Measurements from ENCODE around the gene PROZ.

PROZ gene

GRCh38 chr13:113186061-113186900 lies 27.8 kb downstream of the PROZ start:
- TF ChIP-seq, protein P1, sequence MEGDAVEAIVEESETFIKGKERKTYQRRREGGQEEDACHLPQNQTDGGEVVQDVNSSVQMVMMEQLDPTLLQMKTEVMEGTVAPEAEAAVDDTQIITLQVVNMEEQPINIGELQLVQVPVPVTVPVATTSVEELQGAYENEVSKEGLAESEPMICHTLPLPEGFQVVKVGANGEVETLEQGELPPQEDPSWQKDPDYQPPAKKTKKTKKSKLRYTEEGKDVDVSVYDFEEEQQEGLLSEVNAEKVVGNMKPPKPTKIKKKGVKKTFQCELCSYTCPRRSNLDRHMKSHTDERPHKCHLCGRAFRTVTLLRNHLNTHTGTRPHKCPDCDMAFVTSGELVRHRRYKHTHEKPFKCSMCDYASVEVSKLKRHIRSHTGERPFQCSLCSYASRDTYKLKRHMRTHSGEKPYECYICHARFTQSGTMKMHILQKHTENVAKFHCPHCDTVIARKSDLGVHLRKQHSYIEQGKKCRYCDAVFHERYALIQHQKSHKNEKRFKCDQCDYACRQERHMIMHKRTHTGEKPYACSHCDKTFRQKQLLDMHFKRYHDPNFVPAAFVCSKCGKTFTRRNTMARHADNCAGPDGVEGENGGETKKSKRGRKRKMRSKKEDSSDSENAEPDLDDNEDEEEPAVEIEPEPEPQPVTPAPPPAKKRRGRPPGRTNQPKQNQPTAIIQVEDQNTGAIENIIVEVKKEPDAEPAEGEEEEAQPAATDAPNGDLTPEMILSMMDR (IDR thresholded peaks at IDR 0.05; ENCODE audit: low read depth, low read length): no peak
- H3K4me3 ChIP-seq (ENCODE audit: low read depth, low read length): peak overlapping the region; percentile 42

GRCh38 chr13:113187263-113187669 lies 28.8 kb downstream of the PROZ start:
- TF ChIP-seq, protein P1 (IDR thresholded peaks at IDR 0.05; ENCODE audit: low read depth, low read length): no peak
- H3K4me3 ChIP-seq (ENCODE audit: low read depth, low read length): peak overlapping the region; percentile 42

DNA sequence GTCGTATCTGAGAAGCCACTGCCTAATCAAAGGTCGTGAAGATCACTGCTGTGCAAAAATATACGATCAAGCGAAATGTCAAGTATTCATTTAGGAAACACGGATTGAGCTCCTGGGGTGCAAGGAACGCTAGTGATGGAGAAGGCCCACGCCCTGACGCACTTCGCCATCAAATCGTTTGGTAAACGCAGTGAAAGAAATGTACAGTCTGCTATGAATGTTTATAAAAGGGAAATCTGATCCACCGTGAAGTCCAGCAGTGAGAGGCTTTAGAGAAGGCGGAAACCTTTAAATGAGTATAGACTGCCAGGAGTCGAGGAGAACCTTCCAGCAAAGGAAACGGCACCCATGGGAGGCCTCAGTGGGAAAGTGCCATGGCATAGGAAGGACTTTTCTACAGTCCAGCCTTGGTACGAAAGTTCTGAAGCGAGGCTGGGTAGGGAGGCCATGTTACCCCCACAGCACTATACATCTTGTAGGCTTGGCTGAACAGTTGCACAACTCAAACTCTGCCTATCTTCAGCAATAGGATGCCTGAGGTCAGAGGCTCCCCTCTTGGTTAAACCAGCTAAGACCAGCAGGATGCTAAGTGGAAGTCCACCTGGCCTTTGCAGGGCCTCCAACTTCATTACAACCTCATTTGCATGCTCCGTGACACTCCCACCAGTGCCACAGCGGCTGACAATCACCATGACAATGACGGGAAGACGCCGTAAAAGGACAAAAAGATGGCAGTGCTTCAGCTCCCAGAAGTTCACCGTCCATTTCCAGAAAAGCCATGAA lies 29.6 kb downstream of the PROZ start:
- TF ChIP-seq, protein P1 (IDR thresholded peaks at IDR 0.05; ENCODE audit: low read depth, low read length): no peak
- H3K4me3 ChIP-seq (ENCODE audit: low read depth, low read length): no peak overlapping the region

GRCh38 chr13:113190181-113190580 lies 31.7 kb downstream of the PROZ start:
- H3K4me3 ChIP-seq (ENCODE audit: low read depth, low read length): no peak overlapping the region
- TF ChIP-seq, protein P1 (IDR thresholded peaks at IDR 0.05; ENCODE audit: low read depth, low read length): no peak

DNA sequence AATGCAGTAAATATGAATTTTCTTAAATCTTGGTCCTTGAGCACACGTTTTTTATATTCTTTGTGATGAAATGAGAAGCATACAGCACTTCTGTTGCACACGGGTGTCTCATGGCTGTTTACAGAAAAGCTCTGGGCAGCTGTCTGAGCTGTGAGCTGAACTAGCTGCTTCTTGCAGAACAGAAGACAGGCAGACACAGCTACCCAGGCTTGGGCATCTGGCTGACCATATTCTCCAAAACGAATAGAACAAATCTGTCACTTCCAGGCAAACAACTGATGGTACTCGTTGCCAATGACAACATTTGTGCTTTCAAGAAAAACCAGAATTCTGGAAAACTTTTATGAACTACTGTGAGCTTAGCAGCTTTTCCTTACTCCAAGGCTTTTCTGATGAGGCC lies 33.8 kb downstream of the PROZ start:
- TF ChIP-seq, protein P1 (IDR thresholded peaks at IDR 0.05; ENCODE audit: low read depth, low read length): no peak
- no peak overlapping the region for H3K4me3 ChIP-seq (ENCODE audit: low read depth, low read length)

- H3K4me3 ChIP-seq (ENCODE audit: low read depth, low read length): no peak overlapping the region
- TF ChIP-seq, protein P1 (IDR thresholded peaks at IDR 0.05; ENCODE audit: low read depth, low read length): no peak
These were observed 34.5 kb downstream of the PROZ start for GRCh38 chr13:113192902-113193301.

DNA sequence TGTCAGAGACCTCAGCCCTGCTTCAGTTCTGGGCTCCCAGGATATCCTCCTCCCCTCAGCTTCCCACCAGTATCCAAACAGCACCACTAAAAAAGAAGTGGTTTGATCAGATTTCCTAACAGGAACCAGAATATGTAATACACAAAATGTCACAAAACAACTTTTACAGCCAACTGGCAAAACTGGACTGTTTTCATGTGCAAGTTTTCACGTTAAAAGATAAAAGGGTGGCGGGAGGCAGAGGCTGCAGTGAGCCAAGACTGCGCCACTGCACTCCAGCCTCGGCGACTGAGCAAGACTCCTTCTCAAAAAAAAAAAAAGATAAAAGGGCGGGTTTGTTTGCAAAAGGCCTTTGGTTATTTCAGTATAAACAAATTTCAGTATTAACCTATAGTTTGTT lies 36.9 kb downstream of the PROZ start:
- TF ChIP-seq, protein P1 (IDR thresholded peaks at IDR 0.05; ENCODE audit: low read depth, low read length): no peak
- H3K4me3 ChIP-seq (ENCODE audit: low read depth, low read length): no peak overlapping the region

Data from WI38 (cell line).